Astrocyte of the cerebellum (primary cell): ENCODE measurements around the gene RMND5A.
A peak's percentile ranks its signal among the peaks of the same experiment; 100 is the strongest.

ENCODE experiments used
- DNase-seq: peaks from one replicate; pipeline ENCODE4 v3.0.0-alpha.2; 2011; ENCODE audit warnings: low read depth
- H3K4me3 ChIP-seq: 2 replicates; pipeline ENCODE4 v1.5.1; 2011; ENCODE audit warnings: mild to moderate bottlenecking, low read depth, low read length, moderate library complexity
- in situ Hi-C: cut with HindIII; loops from 2 replicates; pipeline ENCODE4 v1.10.0; 2017; ENCODE audit warnings: low sequenced_read_pairs
- TF ChIP-seq, protein P1 (sequence below): IDR thresholded peaks from 2 replicates; pipeline ENCODE4 v1.5.1; 2012; ENCODE audit warnings: low read length, low read depth, moderate library complexity, mild to moderate bottlenecking; ENCODE audit errors: missing control alignments

Gene RMND5A

DNA sequence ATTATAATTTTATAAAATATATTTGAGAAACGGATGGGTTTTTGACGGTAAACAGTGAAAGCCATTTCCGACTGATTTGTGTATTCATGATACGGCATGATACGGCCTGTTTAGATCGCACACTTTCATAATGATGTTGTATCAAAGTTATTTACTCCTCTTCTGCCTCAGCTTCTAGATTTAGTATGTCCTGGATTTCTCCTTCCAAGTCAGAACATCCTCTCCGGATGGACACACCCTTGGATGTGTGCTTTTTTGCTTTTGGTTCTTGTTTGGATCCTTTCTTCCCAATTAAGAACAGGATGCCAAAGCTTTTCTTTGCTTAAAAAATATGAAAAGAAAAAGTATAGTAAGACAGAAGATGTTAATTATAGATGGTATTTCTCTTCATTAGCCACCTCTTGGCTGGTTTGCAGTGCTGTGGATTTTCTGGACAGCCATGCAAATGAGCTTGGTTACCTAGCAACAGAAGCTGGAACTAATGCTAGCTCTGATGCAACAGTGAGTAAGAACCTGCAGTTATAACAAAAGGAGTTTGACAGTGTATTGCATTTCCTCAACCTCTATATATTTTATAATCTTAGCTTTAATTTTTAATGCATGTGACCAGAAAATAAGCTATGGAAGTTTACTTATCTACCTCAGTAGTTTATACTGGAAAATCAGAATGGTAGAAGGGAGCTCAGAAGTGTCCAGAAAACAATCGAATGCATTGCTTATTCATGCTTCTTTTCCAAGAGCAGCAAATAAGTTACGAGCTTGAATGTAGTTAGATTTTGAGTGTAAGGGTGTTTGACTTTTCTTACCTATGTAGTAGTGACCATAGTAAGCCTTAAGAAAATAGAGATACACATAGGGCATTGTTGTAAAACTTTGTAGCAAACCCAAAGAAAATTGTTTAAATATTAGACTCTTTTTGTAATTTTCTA, 27.9 kb downstream of the RMND5A start:
- DNase-seq = peak; percentile 74
- in situ Hi-C loops = no loop called here
- TF ChIP-seq, protein P1, sequence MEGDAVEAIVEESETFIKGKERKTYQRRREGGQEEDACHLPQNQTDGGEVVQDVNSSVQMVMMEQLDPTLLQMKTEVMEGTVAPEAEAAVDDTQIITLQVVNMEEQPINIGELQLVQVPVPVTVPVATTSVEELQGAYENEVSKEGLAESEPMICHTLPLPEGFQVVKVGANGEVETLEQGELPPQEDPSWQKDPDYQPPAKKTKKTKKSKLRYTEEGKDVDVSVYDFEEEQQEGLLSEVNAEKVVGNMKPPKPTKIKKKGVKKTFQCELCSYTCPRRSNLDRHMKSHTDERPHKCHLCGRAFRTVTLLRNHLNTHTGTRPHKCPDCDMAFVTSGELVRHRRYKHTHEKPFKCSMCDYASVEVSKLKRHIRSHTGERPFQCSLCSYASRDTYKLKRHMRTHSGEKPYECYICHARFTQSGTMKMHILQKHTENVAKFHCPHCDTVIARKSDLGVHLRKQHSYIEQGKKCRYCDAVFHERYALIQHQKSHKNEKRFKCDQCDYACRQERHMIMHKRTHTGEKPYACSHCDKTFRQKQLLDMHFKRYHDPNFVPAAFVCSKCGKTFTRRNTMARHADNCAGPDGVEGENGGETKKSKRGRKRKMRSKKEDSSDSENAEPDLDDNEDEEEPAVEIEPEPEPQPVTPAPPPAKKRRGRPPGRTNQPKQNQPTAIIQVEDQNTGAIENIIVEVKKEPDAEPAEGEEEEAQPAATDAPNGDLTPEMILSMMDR = no peak

GRCh38 chr2:86750240-86750839, 30.2 kb downstream of the RMND5A start:
- H3K4me3 ChIP-seq = no peak overlapping the region
- no peak for DNase-seq
- TF ChIP-seq, protein P1 = no peak
- in situ Hi-C loops = loop anchor here (10.0 kb wide), 1 partner anchor 136 kb away; no protein-coding TSS in a partner anchor

More for the DNA sequence above, 27.9 kb downstream of the RMND5A start:
- no peak overlapping the region for H3K4me3 ChIP-seq

- H3K4me3 ChIP-seq = no peak overlapping the region
- no peak for DNase-seq
- TF ChIP-seq, protein P1 = no peak
- in situ Hi-C loops = loop anchor here (10.0 kb wide), 1 partner anchor 137 kb away; no protein-coding TSS in a partner anchor
Measured at GRCh38 chr2:86751778-86752177, 31.7 kb downstream of the RMND5A start.

DNA sequence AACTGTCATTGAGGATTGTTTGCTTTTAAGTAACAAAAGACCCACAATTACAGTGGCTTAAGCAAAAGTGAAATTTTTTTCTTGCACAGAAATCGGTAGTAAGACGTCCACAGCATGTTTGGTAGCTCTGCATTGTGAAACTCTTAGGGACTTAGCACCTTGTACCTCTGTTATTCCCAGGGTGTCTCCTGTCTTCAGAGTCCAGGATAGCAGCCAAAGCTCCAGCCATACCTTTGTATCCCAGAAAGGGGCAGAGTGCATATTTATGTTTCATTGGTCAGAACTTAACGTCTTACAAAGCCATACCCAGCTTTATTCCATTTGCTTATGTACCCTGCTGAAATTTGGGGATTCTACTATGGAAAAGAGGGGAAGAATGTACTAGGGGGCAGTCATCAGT, 32.8 kb downstream of the RMND5A start:
- no peak for DNase-seq
- TF ChIP-seq, protein P1 = no peak
- in situ Hi-C loops = loop anchor here (10.0 kb wide), 1 partner anchor 138 kb away; no protein-coding TSS in a partner anchor
- H3K4me3 ChIP-seq = no peak overlapping the region

GRCh38 chr2:86753606-86754005, 33.5 kb downstream of the RMND5A start:
- in situ Hi-C loops = loop anchor here (10.0 kb wide), 1 partner anchor 139 kb away; no protein-coding TSS in a partner anchor
- H3K4me3 ChIP-seq = no peak overlapping the region
- TF ChIP-seq, protein P1 = no peak
- no peak for DNase-seq

GRCh38 chr2:86758405-86758804, 38.3 kb downstream of the RMND5A start:
- no peak for DNase-seq
- in situ Hi-C loops = loop anchor here (10.0 kb wide), 1 partner anchor 144 kb away; no protein-coding TSS in a partner anchor
- no peak overlapping the region for H3K4me3 ChIP-seq
- TF ChIP-seq, protein P1 = no peak
